Upper lobe of right lung (tissue), 1 donor: Measurements from ENCODE around the gene NAPSA. TPM values are rescaled to one million over a fixed set of nuclear protein-coding genes. Genes with fewer than 3 reads are reported as not detected.

Experiments
- ATAC-seq: fragments of 200-7000 bp; cut with Tn5 transposase; one replicate; pipeline ENCODE4 v1.9.1; 2020; ENCODE audit warnings: mild to moderate bottlenecking, moderate library complexity
- DNase-seq: peaks from one replicate; pipeline ENCODE4 v3.0.0-alpha.2; 2020
- H3K27ac ChIP-seq: fragments of 200-600 bp; one replicate; pipeline ENCODE4 v1.8.0; 2022
- H3K27me3 ChIP-seq: fragments of 200-600 bp; one replicate; pipeline ENCODE4 v1.8.0; 2022; ENCODE audit warnings: mild to moderate bottlenecking
- H3K36me3 ChIP-seq: fragments of 200-600 bp; one replicate; pipeline ENCODE4 v1.8.0; 2022
- H3K4me1 ChIP-seq: fragments of 200-600 bp; one replicate; pipeline ENCODE4 v1.8.0; 2022
- H3K4me3 ChIP-seq: fragments of 200-600 bp; one replicate; pipeline ENCODE4 v1.8.0; 2022; ENCODE audit warnings: mild to moderate bottlenecking
- H3K9me3 ChIP-seq: fragments of 200-600 bp; one replicate; pipeline ENCODE4 v1.8.0; 2022
- intact Hi-C: fragments of 100-400 bp; cut with DNase I; formaldehyde crosslinking; loops from one replicate; pipeline ENCODE4 v1.11.0; 2022
- total RNA-seq: library from RNA; stranded (reverse); fragmentation: NEBNext Ultra II Directional; extraction: Animal tissue kit (Norgen Biotek cat#: 25700); gene quantifications from one replicate; pipeline ENCODE4 v1.2.1, GENCODE V29; 2021
- TF ChIP-seq, protein P1 (sequence below): fragments of 200-600 bp; IDR thresholded peaks from one replicate; pipeline ENCODE4 v1.8.0; 2022; ENCODE audit warnings: antibody characterized with exemption
- donor health status: DM: no; HTN: yes; CAD: no; lungs with severe emphysema.

The NAPSA gene
- total RNA-seq, 1 donor from 2014 or later: 1,895 TPM

DNA sequence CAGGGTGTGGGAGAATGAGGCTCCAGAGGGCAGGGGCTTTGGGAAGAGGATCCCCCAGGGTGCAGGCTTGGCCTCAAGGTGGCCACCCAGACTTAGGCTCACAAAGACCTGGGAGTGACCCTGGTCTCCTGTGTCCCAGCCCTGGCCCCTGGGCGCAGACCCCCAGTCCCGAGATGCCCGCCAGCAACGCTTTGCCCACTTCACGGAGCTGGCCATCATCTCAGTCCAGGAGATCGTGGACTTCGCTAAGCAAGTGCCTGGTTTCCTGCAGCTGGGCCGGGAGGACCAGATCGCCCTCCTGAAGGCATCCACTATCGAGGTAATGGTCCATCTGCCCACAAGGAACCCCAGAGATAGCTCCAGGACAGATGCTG, 13.4 kb upstream of the NAPSA start:
- intact Hi-C loops: no loop called here
- Histone ChIP-seq H3K4me1 (peaks cover 7% of the 10 kb centered on the region), H3K27ac (no peak overlapping the region), H3K9me3 (no peaks in the 10 kb centered on the region), H3K36me3 (peaks cover 59% of the 10 kb centered on the region), H3K4me3 (no peak overlapping the region), H3K27me3 (no peaks in the 10 kb centered on the region)
- TF ChIP-seq, protein P1, sequence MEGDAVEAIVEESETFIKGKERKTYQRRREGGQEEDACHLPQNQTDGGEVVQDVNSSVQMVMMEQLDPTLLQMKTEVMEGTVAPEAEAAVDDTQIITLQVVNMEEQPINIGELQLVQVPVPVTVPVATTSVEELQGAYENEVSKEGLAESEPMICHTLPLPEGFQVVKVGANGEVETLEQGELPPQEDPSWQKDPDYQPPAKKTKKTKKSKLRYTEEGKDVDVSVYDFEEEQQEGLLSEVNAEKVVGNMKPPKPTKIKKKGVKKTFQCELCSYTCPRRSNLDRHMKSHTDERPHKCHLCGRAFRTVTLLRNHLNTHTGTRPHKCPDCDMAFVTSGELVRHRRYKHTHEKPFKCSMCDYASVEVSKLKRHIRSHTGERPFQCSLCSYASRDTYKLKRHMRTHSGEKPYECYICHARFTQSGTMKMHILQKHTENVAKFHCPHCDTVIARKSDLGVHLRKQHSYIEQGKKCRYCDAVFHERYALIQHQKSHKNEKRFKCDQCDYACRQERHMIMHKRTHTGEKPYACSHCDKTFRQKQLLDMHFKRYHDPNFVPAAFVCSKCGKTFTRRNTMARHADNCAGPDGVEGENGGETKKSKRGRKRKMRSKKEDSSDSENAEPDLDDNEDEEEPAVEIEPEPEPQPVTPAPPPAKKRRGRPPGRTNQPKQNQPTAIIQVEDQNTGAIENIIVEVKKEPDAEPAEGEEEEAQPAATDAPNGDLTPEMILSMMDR: no peak
- ATAC-seq (no peak), DNase-seq (no peak)

DNA sequence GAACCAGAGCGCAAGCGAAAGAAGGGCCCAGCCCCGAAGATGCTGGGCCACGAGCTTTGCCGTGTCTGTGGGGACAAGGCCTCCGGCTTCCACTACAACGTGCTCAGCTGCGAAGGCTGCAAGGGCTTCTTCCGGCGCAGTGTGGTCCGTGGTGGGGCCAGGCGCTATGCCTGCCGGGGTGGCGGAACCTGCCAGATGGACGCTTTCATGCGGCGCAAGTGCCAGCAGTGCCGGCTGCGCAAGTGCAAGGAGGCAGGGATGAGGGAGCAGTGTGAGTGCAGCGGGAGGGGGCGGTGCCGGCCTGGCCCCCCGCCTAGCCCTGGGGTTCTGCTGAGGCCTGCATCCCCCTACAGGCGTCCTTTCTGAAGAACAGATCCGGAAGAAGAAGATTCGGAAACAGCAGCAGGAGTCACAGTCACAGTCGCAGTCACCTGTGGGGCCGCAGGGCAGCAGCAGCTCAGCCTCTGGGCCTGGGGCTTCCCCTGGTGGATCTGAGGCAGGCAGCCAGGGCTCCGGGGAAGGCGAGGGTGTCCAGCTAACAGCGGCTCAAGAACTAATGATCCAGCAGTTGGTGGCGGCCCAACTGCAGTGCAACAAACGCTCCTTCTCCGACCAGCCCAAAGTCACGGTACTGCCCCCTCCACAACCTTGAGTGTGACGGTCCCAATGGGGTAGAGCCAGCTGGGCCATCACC, 12.9 kb upstream of the NAPSA start:
- H3K4me1 ChIP-seq: peaks cover 7% of the 10 kb centered on the region
- intact Hi-C loops: no loop called here
- H3K9me3 ChIP-seq: no peaks in the 10 kb centered on the region
- H3K4me3 ChIP-seq: no peak overlapping the region
- peaks cover 59% of the 10 kb centered on the region for H3K36me3 ChIP-seq
- no peaks in the 10 kb centered on the region for H3K27me3 ChIP-seq
- TF ChIP-seq, protein P1: no peak
- ATAC-seq (no peak), DNase-seq (no peak)
- H3K27ac ChIP-seq: no peak overlapping the region

DNA sequence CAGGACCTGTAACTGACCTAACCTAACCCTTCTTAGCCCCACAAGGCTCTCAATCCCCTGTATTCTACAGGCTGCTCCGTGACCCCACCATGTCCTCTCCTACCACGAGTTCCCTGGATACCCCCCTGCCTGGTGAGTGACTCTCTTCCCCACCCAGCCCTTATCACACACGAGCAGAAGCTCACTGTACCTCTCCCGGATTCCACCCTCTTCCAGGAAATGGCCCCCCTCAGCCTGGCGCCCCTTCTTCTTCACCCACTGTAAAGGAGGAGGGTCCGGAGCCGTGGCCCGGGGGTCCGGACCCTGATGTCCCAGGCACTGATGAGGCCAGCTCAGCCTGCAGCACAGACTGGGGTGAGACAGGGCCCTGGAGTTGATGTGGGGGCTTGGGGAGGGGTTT, 12.1 kb upstream of the NAPSA start:
- Histone ChIP-seq H3K36me3 (peaks cover 53% of the 10 kb centered on the region), H3K27me3 (no peaks in the 10 kb centered on the region), H3K4me3 (no peak overlapping the region), H3K4me1 (peaks cover 7% of the 10 kb centered on the region), H3K27ac (no peak overlapping the region), H3K9me3 (no peaks in the 10 kb centered on the region)
- intact Hi-C loops: no loop called here
- DNase-seq: no peak
- TF ChIP-seq, protein P1: no peak
- no peak for ATAC-seq

DNA sequence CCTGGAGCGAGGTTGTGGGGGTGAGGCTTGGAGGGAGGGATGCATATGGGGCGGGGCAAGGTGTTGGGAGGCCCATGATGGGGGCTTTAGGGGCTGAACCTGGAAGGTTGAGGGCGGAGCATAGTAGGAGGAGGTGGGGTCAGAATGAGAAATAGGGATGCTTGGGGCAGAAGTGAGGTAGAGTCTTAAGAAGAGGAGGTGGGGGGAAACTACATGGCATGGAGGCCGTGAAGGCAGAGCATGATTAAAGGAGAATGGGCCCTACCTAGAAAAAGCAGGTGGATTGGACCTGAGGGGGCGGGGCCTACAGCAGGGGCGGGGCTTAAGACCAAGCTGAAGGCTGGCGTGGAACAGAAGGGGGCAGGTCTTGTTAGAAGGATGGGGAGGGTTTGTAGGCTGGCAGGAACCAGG, 11.6 kb upstream of the NAPSA start:
- TF ChIP-seq, protein P1: no peak
- H3K4me3 ChIP-seq: peak overlapping the region; percentile 96
- intact Hi-C loops: no loop called here
- peaks cover 7% of the 10 kb centered on the region for H3K4me1 ChIP-seq
- ATAC-seq (peak; percentile 6), DNase-seq (peak; percentile 80)
- H3K27me3 ChIP-seq: no peaks in the 10 kb centered on the region
- H3K36me3 ChIP-seq: peaks cover 49% of the 10 kb centered on the region
- H3K27ac ChIP-seq: no peak overlapping the region
- H3K9me3 ChIP-seq: no peaks in the 10 kb centered on the region

DNA sequence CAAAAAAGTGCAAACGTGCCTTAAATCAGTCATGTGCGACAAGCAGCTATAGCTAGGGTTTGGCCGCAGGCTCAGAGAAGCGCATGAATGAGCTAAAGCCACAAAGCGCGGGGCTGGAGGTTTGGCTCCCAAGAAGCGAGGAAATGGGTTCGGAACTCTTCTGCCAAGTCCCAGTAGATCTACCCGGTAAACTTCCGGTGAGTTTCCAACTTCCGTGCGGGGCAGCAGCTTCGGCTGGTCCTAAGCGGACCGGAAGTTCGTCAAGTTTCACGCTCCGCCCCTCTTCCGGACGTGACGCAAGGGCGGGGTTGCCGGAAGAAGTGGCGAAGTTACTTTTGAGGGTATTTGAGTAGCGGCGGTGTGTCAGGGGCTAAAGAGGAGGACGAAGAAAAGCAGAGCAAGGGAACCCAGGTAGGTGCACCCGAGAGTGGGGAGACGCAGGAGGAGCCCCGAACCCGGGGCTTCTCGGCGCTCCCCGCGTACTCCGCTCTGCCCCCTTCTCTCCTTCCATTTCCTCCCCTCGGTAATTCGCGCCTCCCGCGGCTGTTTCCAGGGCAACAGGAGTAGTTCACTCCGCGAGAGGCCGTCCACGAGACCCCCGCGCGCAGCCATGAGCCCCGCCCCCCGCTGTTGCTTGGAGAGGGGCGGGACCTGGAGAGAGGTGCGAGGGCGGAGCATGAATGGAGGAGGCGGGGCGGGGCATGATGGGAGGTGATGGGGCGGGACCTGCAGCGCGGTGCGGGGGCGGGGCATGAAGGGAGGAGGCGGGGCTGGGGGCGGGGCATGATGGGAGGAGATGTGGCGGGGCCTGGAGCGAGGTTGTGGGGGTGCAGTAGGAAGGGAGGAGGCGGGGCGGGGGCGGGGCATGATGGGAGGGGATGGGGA, 11.0 kb upstream of the NAPSA start, which contains the start of gene NR1H2:
Gene NR1H2 (plus strand): TSS at position 292 of the 885 bp plus-strand sequence. CDS start 1,149 bp downstream, outside the sequence.
- Histone ChIP-seq H3K27me3 (no peaks in the 10 kb centered on the region), H3K4me1 (peaks cover 7% of the 10 kb centered on the region), H3K27ac (peak within 1 kb of the TSS; percentile 100), H3K36me3 (peaks cover 42% of the 10 kb centered on the region), H3K4me3 (peak within 1 kb of the TSS; percentile 96), H3K9me3 (no peaks in the 10 kb centered on the region)
- intact Hi-C loops: no loop called here
- DNase-seq: peak; percentile 96
- peak; percentile 90 for ATAC-seq
- TF ChIP-seq, protein P1: no peak
